Caco-2 (cell line): ENCODE results near the gene MAP3K6. TPM values are rescaled to one million over a fixed set of nuclear protein-coding genes. Genes with fewer than 3 reads are reported as not detected.
"Not testable (repeated sequence)": the region's sequence is repeated elsewhere in the genome, so short reads cannot be mapped to it uniquely, and the experiment has no call there.

Source experiments
- BruUV-seq: library from RNA; stranded (reverse); fragments of 400-500 nt; replicated peaks from 2 replicates; lab custom pipeline; 2021; lab: Mats Ljungman, UMichigan
- CTCF ChIA-PET: fragments of 300-600 bp; sonication (Branson Sonifier 250); formaldehyde crosslinking; loops from one replicate; lab custom pipeline; 2022; ENCODE audit warnings: antibody characterized with exemption; lab: Charles Lee
- POLR2A ChIA-PET: fragments of 300-600 bp; sonication (Branson Sonifier 250); formaldehyde crosslinking; loops from one replicate; lab custom pipeline; 2022; ENCODE audit warnings: antibody characterized with exemption; lab: Charles Lee
- DNase-seq, 2 experiments: peaks; one replicate each; pipeline versions ENCODE4 v3.0.0 to v3.0.0-alpha.2; 2020 to 2022
- H3K27me3 ChIP-seq: replicated peaks from 2 replicates; pipeline ENCODE4 v1.6.0; 2011; ENCODE audit warnings: low read length; ENCODE audit not compliant: control insufficient read depth, insufficient read depth
- H3K36me3 ChIP-seq: 2 replicates; pipeline ENCODE4 v1.5.1; 2011; ENCODE audit warnings: low read length; ENCODE audit not compliant: control insufficient read depth, insufficient read depth
- H3K4me1 ChIP-seq: fragments of 250-450 bp; sonication (Bioruptor Pico); 2 replicates; pipeline ENCODE4 v1.5.1; 2020; ENCODE audit warnings: mild to moderate bottlenecking
- H3K4me3 ChIP-seq: 2 replicates; pipeline ENCODE4 v1.5.1; 2011; ENCODE audit warnings: low read depth, mild to moderate bottlenecking, control low read depth, low read length
- H3K9me3 ChIP-seq: fragments of 250-450 bp; sonication (Bioruptor Pico); 2 replicates; pipeline ENCODE4 v1.5.1; 2020; ENCODE audit warnings: mild to moderate bottlenecking, moderate library complexity
- H3K27ac Mint-ChIP-seq: one replicate; pipeline ENCODE4 v1.8.0; 2022; ENCODE audit warnings: mixed read lengths; ENCODE audit not compliant: unreplicated experiment
- H3K27me3 Mint-ChIP-seq: one replicate; pipeline ENCODE4 v1.8.0; 2022; ENCODE audit warnings: mixed read lengths; ENCODE audit not compliant: insufficient read depth, unreplicated experiment
- H3K36me3 Mint-ChIP-seq: one replicate; pipeline ENCODE4 v1.8.0; 2022; ENCODE audit warnings: mild to moderate bottlenecking, mixed read lengths; ENCODE audit not compliant: insufficient read depth, unreplicated experiment
- H3K4me1 Mint-ChIP-seq: one replicate; pipeline ENCODE4 v1.8.0; 2022; ENCODE audit warnings: low read depth, mixed read lengths; ENCODE audit not compliant: unreplicated experiment
- H3K4me3 Mint-ChIP-seq: one replicate; pipeline ENCODE4 v1.8.0; 2022; ENCODE audit warnings: mild to moderate bottlenecking, moderate library complexity, mixed read lengths; ENCODE audit not compliant: unreplicated experiment
- H3K9me3 Mint-ChIP-seq: one replicate; pipeline ENCODE4 v1.8.0; 2022; ENCODE audit warnings: mixed read lengths; ENCODE audit not compliant: unreplicated experiment
- intact Hi-C: fragments of 100-400 bp; cut with micrococcal nuclease; formaldehyde crosslinking; loops from one replicate; pipeline ENCODE4 v1.10.0; 2022; ENCODE audit not compliant: unreplicated experiment
- total RNA-seq: library from RNA; stranded (reverse); gene quantifications from 2 replicates; pipeline ENCODE4 v1.2.3, GENCODE V29; 2022
- TF ChIP-seq, protein P1 (sequence below), 2 experiments: fragments of 200-600 bp in 1 of 2; IDR thresholded peaks; 1 replicate in 1 of 2; 2 replicates in 1 of 2; pipeline versions ENCODE4 v1.5.1 to v1.8.0; 2011 to 2022; ENCODE audit warnings: antibody characterized with exemption in 1 of 2, control low read depth in 1 of 2, inconsistent platforms in 1 of 2, low read depth in 1 of 2, low read length in 1 of 2, mild to moderate bottlenecking in 1 of 2, moderate library complexity in 1 of 2; ENCODE audit not compliant: insufficient read depth in 1 of 2, severe bottlenecking in 1 of 2, unreplicated experiment in 1 of 2

Gene MAP3K6
- total RNA-seq, 1 experiment from 2014 or later, result 11.7 TPM

- peaks cover 3% of the 10 kb centered on the region; the same call in 1 of the 2 replicates for H3K36me3 ChIP-seq
- no peaks in the 10 kb centered on the region for H3K9me3 ChIP-seq
- ChIA-PET POLR2A (no interaction called here), CTCF (no interaction called here)
- no peak overlapping the region for H3K4me3 ChIP-seq
- no peaks in the 10 kb centered on the region for H3K9me3 Mint-ChIP-seq
- DNase-seq, result no peak
- BruUV-seq, result no TSS peak
- H3K27me3 ChIP-seq, result no peaks in the 10 kb centered on the region
- H3K4me1 ChIP-seq, result no peaks in the 10 kb centered on the region
- intact Hi-C loops, result no loop called here
- no peaks in the 10 kb centered on the region for H3K27me3 Mint-ChIP-seq
- no peak overlapping the region for H3K4me3 Mint-ChIP-seq
- no peaks in the 10 kb centered on the region for H3K4me1 Mint-ChIP-seq
- TF ChIP-seq, protein P1, sequence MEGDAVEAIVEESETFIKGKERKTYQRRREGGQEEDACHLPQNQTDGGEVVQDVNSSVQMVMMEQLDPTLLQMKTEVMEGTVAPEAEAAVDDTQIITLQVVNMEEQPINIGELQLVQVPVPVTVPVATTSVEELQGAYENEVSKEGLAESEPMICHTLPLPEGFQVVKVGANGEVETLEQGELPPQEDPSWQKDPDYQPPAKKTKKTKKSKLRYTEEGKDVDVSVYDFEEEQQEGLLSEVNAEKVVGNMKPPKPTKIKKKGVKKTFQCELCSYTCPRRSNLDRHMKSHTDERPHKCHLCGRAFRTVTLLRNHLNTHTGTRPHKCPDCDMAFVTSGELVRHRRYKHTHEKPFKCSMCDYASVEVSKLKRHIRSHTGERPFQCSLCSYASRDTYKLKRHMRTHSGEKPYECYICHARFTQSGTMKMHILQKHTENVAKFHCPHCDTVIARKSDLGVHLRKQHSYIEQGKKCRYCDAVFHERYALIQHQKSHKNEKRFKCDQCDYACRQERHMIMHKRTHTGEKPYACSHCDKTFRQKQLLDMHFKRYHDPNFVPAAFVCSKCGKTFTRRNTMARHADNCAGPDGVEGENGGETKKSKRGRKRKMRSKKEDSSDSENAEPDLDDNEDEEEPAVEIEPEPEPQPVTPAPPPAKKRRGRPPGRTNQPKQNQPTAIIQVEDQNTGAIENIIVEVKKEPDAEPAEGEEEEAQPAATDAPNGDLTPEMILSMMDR (IDR thresholded peaks at IDR 0.05; ENCODE audit: insufficient read depth in 1 of 2, low read depth in 1 of 2, low read length in 1 of 2, severe bottlenecking in 1 of 2, unreplicated experiment in 1 of 2), result no peak
- H3K36me3 Mint-ChIP-seq, result peaks cover 29% of the 10 kb centered on the region
- H3K27ac Mint-ChIP-seq, result no peak overlapping the region
Observed at GRCh38 chr1:27408151-27408550, 41.4 kb upstream of the MAP3K6 start.

DNA sequence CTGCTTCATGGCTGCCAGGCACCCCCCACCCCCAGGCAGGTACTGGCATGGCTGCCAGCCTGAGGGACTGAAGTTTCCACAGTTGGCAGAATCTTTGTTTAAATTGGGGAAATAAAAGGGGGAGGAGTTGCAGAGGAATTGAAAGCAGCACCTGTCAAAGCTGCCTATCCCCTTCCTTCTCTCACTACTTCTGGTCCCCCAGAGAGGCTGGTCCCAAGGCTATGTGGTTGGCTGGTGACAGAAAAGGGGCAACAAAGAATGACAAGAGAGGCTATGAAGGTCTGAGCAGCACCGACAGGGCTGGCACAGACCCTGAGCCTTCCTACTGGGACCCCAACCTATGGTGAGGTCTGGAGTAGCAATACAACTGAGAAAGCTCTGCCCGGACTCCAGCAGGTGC is 40.0 kb upstream of the MAP3K6 start:
- H3K4me3 Mint-ChIP-seq, H3K4me1 ChIP-seq, CTCF ChIA-PET, BruUV-seq, POLR2A ChIA-PET, H3K27ac Mint-ChIP-seq, H3K4me1 Mint-ChIP-seq, H3K9me3 Mint-ChIP-seq, intact Hi-C loops, H3K27me3 Mint-ChIP-seq, H3K36me3 ChIP-seq, H3K27me3 ChIP-seq, H3K9me3 ChIP-seq, H3K4me3 ChIP-seq, DNase-seq: not testable (repeated sequence)
- peaks cover 23% of the 10 kb centered on the region for H3K36me3 Mint-ChIP-seq

GRCh38 chr1:27406362-27406680 is 39.6 kb upstream of the MAP3K6 start:
- no peak for DNase-seq
- Histone ChIP-seq H3K9me3 (no peaks in the 10 kb centered on the region), H3K4me3 (no peak overlapping the region), H3K4me1 (no peaks in the 10 kb centered on the region), H3K27me3 (no peaks in the 10 kb centered on the region), H3K36me3 (no peaks in the 10 kb centered on the region)
- ChIA-PET POLR2A (no interaction called here), CTCF (no interaction called here)
- intact Hi-C loops, result no loop called here
- BruUV-seq, result no TSS peak
- peaks cover 20% of the 10 kb centered on the region for H3K36me3 Mint-ChIP-seq
- H3K9me3 Mint-ChIP-seq, result no peaks in the 10 kb centered on the region
- no peak overlapping the region for H3K27ac Mint-ChIP-seq
- no peaks in the 10 kb centered on the region for H3K27me3 Mint-ChIP-seq
- TF ChIP-seq, protein P1 (IDR thresholded peaks at IDR 0.05; ENCODE audit: insufficient read depth in 1 of 2, low read depth in 1 of 2, low read length in 1 of 2, severe bottlenecking in 1 of 2, unreplicated experiment in 1 of 2), result no peak
- H3K4me3 Mint-ChIP-seq, result no peak overlapping the region
- H3K4me1 Mint-ChIP-seq, result no peaks in the 10 kb centered on the region

- H3K27ac Mint-ChIP-seq, POLR2A ChIA-PET, intact Hi-C loops, H3K4me1 ChIP-seq, DNase-seq, H3K27me3 ChIP-seq, H3K4me1 Mint-ChIP-seq, H3K36me3 ChIP-seq, H3K27me3 Mint-ChIP-seq, H3K9me3 ChIP-seq, H3K4me3 Mint-ChIP-seq, H3K4me3 ChIP-seq, H3K9me3 Mint-ChIP-seq, BruUV-seq: not testable (repeated sequence)
- CTCF ChIA-PET, result interaction anchor here (0.5 kb wide), 1 partner anchor 445 kb away, joined by 8 read pairs; the partner anchor contains the start of gene KDF1
- peaks cover 20% of the 10 kb centered on the region for H3K36me3 Mint-ChIP-seq
Observed at GRCh38 chr1:27405598-27406361, 39.0 kb upstream of the MAP3K6 start.
